NCI-H1105 treated with DMSO at 0.1 percent for 48 hours (cell line): ENCODE results near the gene SIAH1.
"Not testable (repeated sequence)": the region's sequence is repeated elsewhere in the genome, so short reads cannot be mapped to it uniquely, and the experiment has no call there.

Experiments used
- DNase-seq: peaks from one replicate; lab custom pipeline; 2025; lab: John Stamatoyannopoulos, UW

The SIAH1 gene

DNA sequence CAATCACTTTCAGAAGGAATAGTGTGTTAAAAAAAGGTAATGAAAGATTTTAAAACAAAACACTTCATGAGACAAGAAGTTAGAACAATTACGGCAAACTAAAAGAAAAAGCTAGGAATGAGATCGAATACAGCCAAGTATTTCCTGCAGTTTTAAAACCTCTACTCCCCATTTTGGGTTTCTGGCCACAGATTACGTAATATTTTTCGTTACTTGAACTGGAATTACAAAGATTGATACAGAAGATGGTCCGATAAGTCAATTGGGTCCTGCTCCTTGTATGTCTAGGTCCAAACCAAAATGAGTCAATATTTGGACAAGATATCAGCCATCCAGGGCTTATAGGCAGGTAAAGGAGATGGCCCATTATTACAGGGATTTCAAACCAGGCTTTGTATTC is 52.2 kb downstream of the SIAH1 start:
- DNase-seq: no peak

DNA sequence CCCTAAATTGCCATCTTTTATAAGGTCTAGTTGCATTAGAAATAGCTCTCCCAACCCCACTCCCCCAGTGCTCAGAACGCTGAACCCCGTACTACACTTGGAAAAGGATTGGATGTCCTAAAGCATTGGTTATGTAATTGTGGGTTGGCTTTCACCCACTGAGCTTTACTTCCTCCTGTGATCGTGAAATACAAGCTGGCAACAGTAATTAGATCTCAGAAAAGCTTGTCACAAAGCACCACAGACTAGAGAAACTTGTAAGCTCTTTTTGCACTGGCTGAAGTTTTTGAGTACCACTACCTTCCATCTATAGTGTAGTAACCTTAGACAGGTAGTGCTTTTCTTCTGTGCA is 54.4 kb downstream of the SIAH1 start:
- DNase-seq: no peak

DNA sequence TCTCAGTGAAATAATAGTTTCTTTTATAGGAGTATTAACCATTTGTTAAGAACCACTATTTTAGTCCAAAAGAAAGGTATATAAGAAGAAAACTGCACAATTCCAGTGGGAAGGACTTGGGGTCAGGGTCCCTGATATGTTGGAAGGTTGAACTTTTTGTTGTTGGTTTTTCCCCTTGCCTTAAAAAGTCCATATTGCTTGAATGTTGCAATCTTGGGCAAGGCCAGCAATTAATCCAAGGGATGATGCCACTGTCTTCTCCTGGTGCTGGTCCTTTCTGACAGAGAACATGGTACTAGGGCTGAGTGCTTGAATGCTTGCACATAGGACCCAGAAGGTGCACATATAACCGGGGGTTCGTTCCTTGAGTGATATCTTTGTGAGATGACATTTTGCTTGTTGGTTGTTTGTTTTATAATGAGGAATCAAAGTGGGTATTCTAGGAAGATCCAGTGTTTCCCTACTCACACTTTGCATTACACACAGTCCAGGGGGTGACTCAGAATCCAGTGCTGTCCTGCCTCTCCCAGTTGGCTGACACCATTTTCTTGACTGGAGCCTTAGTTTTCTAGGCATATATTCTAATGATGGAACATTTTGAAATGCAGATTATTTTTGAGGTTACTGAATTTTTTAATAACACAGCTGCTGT is 54.9 kb downstream of the SIAH1 start:
- no peak for DNase-seq

- DNase-seq: no peak
Measured at GRCh38 chr16:48329138-48329537, 56.1 kb downstream of the SIAH1 start.

- no peak for DNase-seq
Measured at GRCh38 chr16:48326915-48327314, 58.3 kb downstream of the SIAH1 start.

DNA sequence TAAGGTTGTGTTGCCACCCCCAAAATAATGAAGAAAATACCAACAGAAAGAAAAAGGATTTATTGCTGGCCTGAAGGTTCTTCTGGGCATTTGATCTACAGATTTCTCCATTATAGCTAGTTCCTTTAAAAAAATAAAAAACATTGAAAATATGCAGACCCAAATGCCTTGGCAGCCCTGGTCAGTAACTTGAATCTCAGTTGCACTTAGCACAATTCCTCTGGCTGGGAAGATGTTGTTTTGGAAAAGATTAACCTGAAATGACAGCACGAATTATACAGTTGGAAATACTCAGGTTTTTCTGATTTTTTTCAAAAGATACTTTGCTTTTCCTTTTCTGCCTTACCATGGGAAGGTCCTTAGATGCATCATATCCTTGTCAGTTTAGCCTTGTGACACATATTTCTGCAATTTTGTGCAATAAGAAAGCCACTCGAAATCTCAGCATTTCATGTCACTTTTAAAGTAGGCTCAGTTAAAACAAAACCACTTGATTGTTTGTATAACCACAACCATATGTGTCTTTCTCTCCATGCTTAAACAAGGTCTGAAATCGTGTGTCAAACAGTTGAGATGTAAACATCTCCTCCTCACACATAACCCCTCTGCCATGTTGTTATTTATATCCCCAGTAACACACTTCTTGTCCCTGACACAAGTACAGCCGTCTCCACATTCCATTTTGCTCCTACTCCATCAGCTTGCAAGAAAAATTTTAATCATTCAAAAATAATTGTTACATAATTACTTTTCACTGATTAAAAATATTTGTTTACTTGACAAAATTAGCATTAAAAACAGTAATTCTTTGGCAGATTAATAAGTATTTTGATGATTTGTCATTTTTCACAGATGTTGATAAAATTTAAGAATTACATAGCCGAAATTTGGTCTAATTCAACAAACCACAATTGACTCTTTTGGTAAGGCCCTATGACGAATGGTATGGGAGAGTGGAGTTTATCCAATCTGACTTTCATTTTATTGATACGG is 61.1 kb downstream of the SIAH1 start:
- DNase-seq: no peak

DNA sequence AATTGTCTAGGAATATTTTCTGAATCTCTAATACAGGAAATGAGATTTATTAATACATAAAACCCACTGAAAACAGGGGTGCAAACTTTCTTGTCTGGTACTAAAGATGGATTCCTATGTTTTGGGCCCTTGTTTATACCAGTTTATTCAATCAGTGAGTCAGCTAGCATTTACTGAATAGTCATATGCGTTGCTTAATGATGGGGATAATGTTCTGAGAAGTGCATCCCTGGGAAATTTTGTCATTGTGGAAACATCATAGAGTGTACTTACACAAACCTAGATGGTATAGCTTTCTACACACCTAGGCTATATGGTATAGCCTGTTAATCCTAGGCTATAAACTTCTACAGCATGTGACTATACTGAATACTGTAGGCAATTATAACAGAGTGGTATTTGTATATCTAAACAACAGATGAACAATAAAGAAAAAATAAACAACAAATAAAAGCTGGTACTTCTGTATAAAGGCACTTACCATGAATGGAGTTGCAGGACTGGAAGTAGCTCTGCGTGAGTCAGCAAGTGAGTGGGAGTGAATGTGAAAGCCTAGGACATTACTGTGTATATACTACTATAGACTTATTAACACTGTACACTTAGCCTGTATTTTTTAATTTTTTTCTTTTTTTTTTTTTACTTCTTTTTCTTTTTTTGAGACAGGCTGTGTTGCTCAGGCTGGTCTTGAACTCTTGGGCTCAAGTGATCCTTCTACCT is 63.7 kb downstream of the SIAH1 start:
- DNase-seq: no peak

GRCh38 chr16:48318630-48319029 is 66.6 kb downstream of the SIAH1 start:
- no peak for DNase-seq

DNA sequence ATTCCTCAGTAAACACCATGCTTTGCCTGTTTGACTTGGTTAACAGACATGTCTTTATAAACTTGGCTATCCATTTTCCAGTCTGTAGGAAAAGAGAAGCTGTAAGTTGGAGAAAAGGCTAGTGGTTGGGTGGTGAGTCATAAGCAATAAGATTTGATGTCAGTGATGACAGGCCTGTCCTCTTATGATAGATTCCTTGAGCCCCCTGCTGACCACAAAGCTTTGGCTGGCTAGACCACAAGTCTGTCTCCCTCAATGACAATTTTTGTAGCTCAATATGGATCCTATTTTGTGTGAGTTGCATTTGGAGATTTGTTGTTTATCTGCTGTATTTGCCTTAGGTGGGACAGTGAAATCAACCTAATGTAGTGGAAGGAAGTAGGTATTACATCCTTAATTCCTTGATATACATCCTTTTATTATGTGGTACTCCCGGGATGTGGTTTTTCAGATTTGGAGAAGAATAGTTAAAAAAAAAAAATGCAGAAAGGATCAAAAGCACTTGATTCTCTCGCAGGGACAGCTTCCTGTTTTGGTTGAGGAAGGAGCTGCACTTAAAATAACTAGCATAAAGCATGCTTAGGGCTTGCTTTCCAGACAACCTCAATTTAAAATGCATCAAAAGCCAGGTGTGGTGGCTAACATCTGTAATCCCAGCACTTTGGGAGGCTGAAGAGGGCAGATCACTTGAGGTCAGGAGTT is 67.4 kb downstream of the SIAH1 start:
- no peak for DNase-seq

GRCh38 chr16:48317026-48317425 is 68.2 kb downstream of the SIAH1 start:
- no peak for DNase-seq

GRCh38 chr16:48313905-48314304 is 71.3 kb downstream of the SIAH1 start:
- not testable (repeated sequence) for DNase-seq

GRCh38 chr16:48310908-48311641 is 74.1 kb downstream of the SIAH1 start:
- DNase-seq: no peak
